Endodermal cell (in vitro differentiated cells): Measurements from ENCODE around the gene CBFA2T3. TPM values are rescaled to one million over a fixed set of nuclear protein-coding genes. Genes with fewer than 3 reads are reported as not detected.
A peak's percentile ranks its signal among the peaks of the same experiment; 100 is the strongest.

Experiments used
- DNase-seq: peaks from one replicate; pipeline ENCODE4 v3.0.0-alpha.2; 2017
- H3K27ac ChIP-seq: 2 replicates; pipeline ENCODE4 v1.5.1; 2013; ENCODE audit warnings: mild to moderate bottlenecking, low read depth, low read length, moderate library complexity
- H3K27me3 ChIP-seq: 2 replicates; pipeline ENCODE4 v1.6.1; 2013; ENCODE audit warnings: mild to moderate bottlenecking, low read length, moderate library complexity; ENCODE audit not compliant: insufficient read depth, control insufficient read depth, poor library complexity, severe bottlenecking
- H3K36me3 ChIP-seq: 2 replicates; pipeline ENCODE4 v1.7.0; 2013; ENCODE audit warnings: mild to moderate bottlenecking, low read length, moderate library complexity; ENCODE audit not compliant: control insufficient read depth, insufficient read depth
- H3K4me1 ChIP-seq: one replicate; pipeline ENCODE4 v1.7.0; 2013; ENCODE audit warnings: low read length; ENCODE audit not compliant: control insufficient read depth, insufficient read depth
- H3K4me3 ChIP-seq: 2 replicates; pipeline ENCODE4 v1.5.1; 2013; ENCODE audit warnings: mild to moderate bottlenecking, low read length, moderate library complexity
- H3K9ac ChIP-seq: 2 replicates; pipeline ENCODE4 v1.6.1; 2013; ENCODE audit warnings: mild to moderate bottlenecking, low read length, moderate library complexity; ENCODE audit not compliant: poor library complexity, severe bottlenecking; ENCODE audit errors: extremely low read depth
- H3K9me3 ChIP-seq: 2 replicates; pipeline ENCODE4 v1.6.1; 2013; ENCODE audit warnings: mild to moderate bottlenecking, low read length, moderate library complexity; ENCODE audit not compliant: control insufficient read depth
- H3K27ac Mint-ChIP-seq: 2 replicates; pipeline ENCODE4 v1.8.0; 2020; ENCODE audit warnings: mixed read lengths
- H3K27me3 Mint-ChIP-seq: 2 replicates; pipeline ENCODE4 v1.8.0; 2021; ENCODE audit warnings: mild to moderate bottlenecking, mixed read lengths; ENCODE audit not compliant: insufficient read depth
- H3K36me3 Mint-ChIP-seq: 2 replicates; pipeline ENCODE4 v1.8.0; 2020; ENCODE audit warnings: low read depth, mixed read lengths
- H3K4me1 Mint-ChIP-seq: 2 replicates; pipeline ENCODE4 v1.8.0; 2020; ENCODE audit warnings: mixed read lengths
- H3K4me3 Mint-ChIP-seq: 2 replicates; pipeline ENCODE4 v1.8.0; 2020; ENCODE audit warnings: mild to moderate bottlenecking, moderate library complexity, mixed read lengths
- H3K9me3 Mint-ChIP-seq: 2 replicates; pipeline ENCODE4 v1.8.0; 2020; ENCODE audit warnings: mild to moderate bottlenecking, mixed read lengths
- CTCF ChIP-seq: fragments of 200-600 bp; sonication (generic); conservative IDR thresholded peaks from 2 replicates; pipeline ENCODE4 v1.5.0; 2021; ENCODE audit warnings: antibody characterized with exemption, mild to moderate bottlenecking
- WGBS, 2 experiments: methylation state at CpG; one replicate each; pipeline versions ENCODE4 v1.1.5 to v1.1.7; 2013; ENCODE audit warnings: missing lambda C conversion rate in 2 of 2, mixed read lengths in 1 of 2; ENCODE audit not compliant: insufficient coverage in 1 of 2, insufficient read length in 1 of 2; 5-methylcytosine and 5-hydroxymethylcytosine counted together
- total RNA-seq, 2 donors: library from RNA; stranded (reverse); fragmentation: NEBNext Ultra II Directional in 1 of 2; extraction: Animal tissue kit (Norgen Biotek cat#: 25700) in 1 of 2; gene quantifications; 2 replicates in 1 of 2; 3 replicates in 1 of 2; pipeline ENCODE4 v1.2.1, GENCODE V29; 2021

The CBFA2T3 gene
- total RNA-seq, 2 donors from 2014 or later = 1.0 to 3.1 TPM

GRCh38 chr16:89007371-89008249, 30.6 kb upstream of the CBFA2T3 start:
- H3K9ac ChIP-seq = no peak overlapping the region
- Mint-ChIP-seq H3K36me3 (no peaks in the 10 kb centered on the region), H3K4me3 (no peak overlapping the region), H3K4me1 (no peaks in the 10 kb centered on the region), H3K27me3 (peaks cover 13% of the 10 kb centered on the region), H3K27ac (no peak overlapping the region), H3K9me3 (peaks cover 3% of the 10 kb centered on the region)
- TF ChIP-seq CTCF = peak; percentile 38
- H3K27me3 ChIP-seq = no peaks in the 10 kb centered on the region
- no peak overlapping the region for H3K4me3 ChIP-seq
- no peaks in the 10 kb centered on the region for H3K4me1 ChIP-seq
- no peak overlapping the region for H3K27ac ChIP-seq
- WGBS, 2 experiments = 33 to 49% methylated on average over 2 to 9 of the region's 9 CpGs
- H3K36me3 ChIP-seq = no peaks in the 10 kb centered on the region
- peak; percentile 56 for DNase-seq
- no peaks in the 10 kb centered on the region for H3K9me3 ChIP-seq

- peaks cover 9% of the 10 kb centered on the region for H3K27me3 ChIP-seq
- H3K27me3 Mint-ChIP-seq = peaks cover 20% of the 10 kb centered on the region
- H3K9ac ChIP-seq = no peak overlapping the region
- H3K27ac Mint-ChIP-seq = no peak overlapping the region
- no peaks in the 10 kb centered on the region for H3K36me3 ChIP-seq
- no peak overlapping the region for H3K27ac ChIP-seq
- WGBS, 2 experiments = 82 to 87% methylated on average over 21 to 24 of the region's 24 CpGs
- no peaks in the 10 kb centered on the region for H3K9me3 ChIP-seq
- peak; percentile 34 for DNase-seq
- no peaks in the 10 kb centered on the region for H3K36me3 Mint-ChIP-seq
- H3K4me3 ChIP-seq = no peak overlapping the region
- H3K4me1 Mint-ChIP-seq = no peaks in the 10 kb centered on the region
- H3K9me3 Mint-ChIP-seq = peaks cover 5% of the 10 kb centered on the region
- no peak overlapping the region for H3K4me3 Mint-ChIP-seq
- no peak for TF ChIP-seq CTCF
- no peaks in the 10 kb centered on the region for H3K4me1 ChIP-seq
These were observed 29.2 kb upstream of the CBFA2T3 start for GRCh38 chr16:89006036-89006752.

DNA sequence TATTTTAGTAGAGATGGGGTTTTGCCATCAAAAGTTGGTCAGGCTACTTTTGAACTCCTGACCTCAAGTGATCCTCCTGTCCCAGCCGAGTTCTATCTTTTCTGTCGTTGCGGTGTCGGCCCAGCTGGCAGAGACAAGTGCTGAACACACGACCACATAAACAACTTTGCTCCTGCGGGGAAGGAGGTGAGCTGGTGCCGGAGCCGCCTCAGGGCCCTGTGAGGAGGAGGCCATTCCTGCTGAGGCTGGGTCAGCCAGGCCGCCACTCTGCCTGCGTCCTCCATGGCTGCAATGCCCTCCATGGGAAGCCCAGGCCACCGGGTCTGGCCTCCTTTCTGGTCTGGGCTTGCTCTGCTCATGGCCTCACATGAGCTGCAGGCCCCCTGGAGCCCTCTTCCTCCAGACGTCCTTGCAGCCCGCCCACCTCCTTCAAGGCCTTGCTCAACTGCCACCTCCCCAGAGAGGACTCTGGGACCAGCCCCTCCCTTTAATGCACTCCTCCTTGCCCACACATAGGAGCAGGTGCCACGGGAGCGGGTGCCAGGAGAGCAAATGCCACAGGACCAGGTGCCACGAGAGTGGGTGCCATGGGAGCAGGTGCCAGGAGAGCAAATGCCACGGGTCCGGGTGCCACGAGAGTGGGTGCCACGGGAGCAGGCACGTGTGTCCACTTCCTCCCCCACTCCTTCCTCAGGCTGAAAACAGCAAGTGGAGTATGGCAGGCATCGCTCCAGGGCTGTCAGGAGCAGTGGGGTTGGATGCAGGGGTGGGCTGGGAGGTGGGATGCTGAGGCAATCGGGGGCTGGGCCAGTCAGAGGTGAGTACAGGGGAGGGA, 28.4 kb upstream of the CBFA2T3 start:
- Mint-ChIP-seq H3K27ac (no peak overlapping the region), H3K4me3 (no peak overlapping the region), H3K36me3 (no peaks in the 10 kb centered on the region), H3K9me3 (peaks cover 6% of the 10 kb centered on the region), H3K4me1 (no peaks in the 10 kb centered on the region), H3K27me3 (peaks cover 28% of the 10 kb centered on the region)
- Histone ChIP-seq H3K9me3 (no peaks in the 10 kb centered on the region), H3K36me3 (no peaks in the 10 kb centered on the region), H3K27me3 (peaks cover 17% of the 10 kb centered on the region), H3K27ac (no peak overlapping the region), H3K4me1 (no peaks in the 10 kb centered on the region), H3K9ac (no peak overlapping the region), H3K4me3 (no peak overlapping the region)
- 87 to 88% methylated on average over 11 to 23 of the region's 23 CpGs for WGBS, 2 experiments
- no peak for DNase-seq
- TF ChIP-seq CTCF = no peak
